ENCODE results near the gene ROR1. TPM values are rescaled to one million over a fixed set of nuclear protein-coding genes. Genes with fewer than 3 reads are reported as not detected.

Gene ROR1
- total RNA-seq, 2 experiments from 2014 or later, result not detected

DNA sequence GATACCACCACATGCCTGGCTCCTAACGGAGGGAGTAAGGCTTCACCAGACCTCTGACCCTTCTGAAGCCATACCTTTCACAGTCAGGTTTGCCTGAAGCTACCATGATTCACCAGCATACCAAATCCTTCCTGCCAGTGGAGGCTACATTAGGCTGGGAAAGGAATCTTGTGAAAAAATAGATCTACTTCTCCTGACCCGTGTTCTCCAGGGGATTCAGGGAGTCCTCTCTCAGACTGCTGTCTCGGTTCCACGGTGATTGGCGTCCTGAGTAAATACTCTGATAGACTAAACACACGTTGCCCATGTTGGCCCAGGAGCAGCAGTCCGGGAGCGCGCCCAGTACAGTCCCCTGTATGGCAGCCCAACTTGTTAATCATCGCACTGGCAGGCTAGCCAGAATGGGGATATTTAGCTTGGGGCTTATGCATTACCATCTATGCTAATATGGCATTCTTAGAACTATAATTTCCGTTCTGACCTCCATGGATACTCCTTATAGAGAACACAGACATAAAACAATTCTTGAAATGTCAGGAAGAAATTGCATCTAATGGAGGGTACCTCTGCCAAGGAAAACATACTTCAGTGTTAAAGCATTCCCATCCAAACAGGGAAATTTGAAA, 173.2 kb downstream of the ROR1 start:
- CTCF ChIA-PET, result no interaction called here
- POLR2A ChIA-PET, result no interaction called here
- ATAC-seq, result no peak

DNA sequence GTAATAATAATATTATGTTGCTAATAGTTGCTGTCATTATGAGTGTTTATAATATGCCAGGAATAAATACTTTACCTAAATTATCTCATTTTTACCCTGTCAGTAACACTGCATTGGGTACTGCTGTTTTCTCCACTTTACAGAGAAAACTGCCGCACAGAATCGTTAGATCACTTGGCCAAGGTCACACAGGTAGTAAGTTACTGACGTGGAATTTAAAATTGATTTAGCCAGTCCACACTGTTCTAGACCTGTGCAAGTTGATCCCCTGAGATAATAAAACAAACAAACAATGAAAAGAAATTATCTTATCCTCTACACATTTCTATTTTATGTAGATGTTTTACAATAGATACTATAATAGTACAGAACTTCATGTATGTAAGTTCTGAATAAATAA, 174.1 kb downstream of the ROR1 start:
- ChIA-PET CTCF (no interaction called here), POLR2A (no interaction called here)
- H3K27me3 Mint-ChIP-seq (ENCODE audit: low read depth), result peaks cover 7% of the 10 kb centered on the region
- no peak for ATAC-seq
- no peaks in the 10 kb centered on the region for H3K36me3 Mint-ChIP-seq (ENCODE audit: low read depth)
- no peaks in the 10 kb centered on the region for H3K9me3 Mint-ChIP-seq (ENCODE audit: insufficient read depth)
- H3K27ac Mint-ChIP-seq, result no peak overlapping the region
- no peak for DNase-seq
- no peak overlapping the region for H3K4me3 Mint-ChIP-seq
- no peaks in the 10 kb centered on the region for H3K4me1 Mint-ChIP-seq (ENCODE audit: low read depth)

More for the DNA sequence above, 173.2 kb downstream of the ROR1 start:
- no peaks in the 10 kb centered on the region for H3K4me1 Mint-ChIP-seq (ENCODE audit: low read depth)
- H3K36me3 Mint-ChIP-seq (ENCODE audit: low read depth), result no peaks in the 10 kb centered on the region
- no peak for DNase-seq
- no peaks in the 10 kb centered on the region for H3K9me3 Mint-ChIP-seq (ENCODE audit: insufficient read depth)
- H3K27me3 Mint-ChIP-seq (ENCODE audit: low read depth), result peaks cover 7% of the 10 kb centered on the region
- no peak overlapping the region for H3K27ac Mint-ChIP-seq
- H3K4me3 Mint-ChIP-seq, result no peak overlapping the region

GRCh38 chr1:63950023-63950422, 176.2 kb downstream of the ROR1 start:
- no peaks in the 10 kb centered on the region for H3K27me3 Mint-ChIP-seq (ENCODE audit: low read depth)
- CTCF ChIA-PET, result no interaction called here
- no peaks in the 10 kb centered on the region for H3K9me3 Mint-ChIP-seq (ENCODE audit: insufficient read depth)
- H3K4me1 Mint-ChIP-seq (ENCODE audit: low read depth), result no peaks in the 10 kb centered on the region
- DNase-seq, result no peak
- POLR2A ChIA-PET, result no interaction called here
- no peak for ATAC-seq
- H3K4me3 Mint-ChIP-seq, result no peak overlapping the region
- H3K27ac Mint-ChIP-seq, result no peak overlapping the region
- H3K36me3 Mint-ChIP-seq (ENCODE audit: low read depth), result no peaks in the 10 kb centered on the region

DNA sequence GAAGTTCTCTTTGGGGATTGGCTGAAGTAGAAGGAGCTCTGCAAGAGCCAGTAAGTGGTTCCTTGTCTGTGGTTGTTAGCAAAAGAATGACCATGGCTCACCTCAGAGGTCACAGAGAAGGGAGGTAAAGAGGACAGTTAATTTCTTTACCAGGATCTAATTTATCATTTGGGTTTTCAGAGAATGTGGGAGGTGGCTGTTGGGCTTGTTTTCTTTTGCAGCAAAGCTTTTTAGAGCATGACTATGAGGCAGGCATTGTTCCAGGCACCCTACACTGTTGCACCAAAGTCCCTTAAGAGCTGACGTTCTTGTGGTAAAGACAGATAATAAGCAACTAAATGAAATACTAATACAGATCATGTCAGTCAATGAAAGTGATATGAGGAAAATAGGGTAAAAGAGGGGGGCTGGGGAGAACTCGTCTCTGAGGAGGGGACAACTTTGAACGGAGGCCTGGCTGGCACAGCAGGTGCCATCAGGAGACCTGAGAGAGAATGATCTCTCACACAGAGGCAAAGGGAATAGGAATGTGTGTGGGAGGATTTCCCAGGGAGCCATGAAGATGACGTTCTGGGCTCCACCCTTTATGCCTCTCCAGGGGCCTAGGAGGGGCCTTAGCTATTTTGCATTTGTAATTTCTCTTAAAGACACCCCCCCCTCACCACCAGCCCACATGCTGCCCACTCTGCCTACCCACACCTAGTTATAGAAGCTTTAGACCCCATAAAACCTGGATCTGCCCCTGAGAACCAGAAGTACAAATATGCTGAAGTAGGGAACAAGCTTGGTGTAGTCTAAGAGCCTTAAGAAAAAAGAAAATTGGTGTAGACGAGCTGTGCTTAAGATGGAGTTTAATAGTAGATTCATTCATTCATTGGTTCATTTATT, 177.5 kb downstream of the ROR1 start:
- Mint-ChIP-seq H3K4me1 (ENCODE audit: low read depth) (no peaks in the 10 kb centered on the region), H3K36me3 (ENCODE audit: low read depth) (no peaks in the 10 kb centered on the region), H3K9me3 (ENCODE audit: insufficient read depth) (no peaks in the 10 kb centered on the region), H3K4me3 (no peak overlapping the region), H3K27ac (no peak overlapping the region), H3K27me3 (ENCODE audit: low read depth) (no peaks in the 10 kb centered on the region)
- ATAC-seq (no peak), DNase-seq (no peak)
- POLR2A ChIA-PET, result no interaction called here
- CTCF ChIA-PET, result no interaction called here

- Mint-ChIP-seq H3K27me3 (ENCODE audit: low read depth) (no peaks in the 10 kb centered on the region), H3K27ac (no peak overlapping the region), H3K4me1 (ENCODE audit: low read depth) (no peaks in the 10 kb centered on the region), H3K36me3 (ENCODE audit: low read depth) (no peaks in the 10 kb centered on the region), H3K9me3 (ENCODE audit: insufficient read depth) (no peaks in the 10 kb centered on the region), H3K4me3 (no peak overlapping the region)
- CTCF ChIA-PET, result no interaction called here
- POLR2A ChIA-PET, result no interaction called here
- ATAC-seq (no peak), DNase-seq (no peak)
Observed at GRCh38 chr1:63954187-63954586, 180.4 kb downstream of the ROR1 start.

- Mint-ChIP-seq H3K4me1 (ENCODE audit: low read depth) (no peaks in the 10 kb centered on the region), H3K4me3 (no peak overlapping the region), H3K27ac (no peak overlapping the region), H3K27me3 (ENCODE audit: low read depth) (no peaks in the 10 kb centered on the region), H3K36me3 (ENCODE audit: low read depth) (no peaks in the 10 kb centered on the region), H3K9me3 (ENCODE audit: insufficient read depth) (no peaks in the 10 kb centered on the region)
- ChIA-PET POLR2A (no interaction called here), CTCF (no interaction called here)
- no peak for DNase-seq
- ATAC-seq, result no peak
Observed at GRCh38 chr1:63955370-63956145, 181.7 kb downstream of the ROR1 start.

DNA sequence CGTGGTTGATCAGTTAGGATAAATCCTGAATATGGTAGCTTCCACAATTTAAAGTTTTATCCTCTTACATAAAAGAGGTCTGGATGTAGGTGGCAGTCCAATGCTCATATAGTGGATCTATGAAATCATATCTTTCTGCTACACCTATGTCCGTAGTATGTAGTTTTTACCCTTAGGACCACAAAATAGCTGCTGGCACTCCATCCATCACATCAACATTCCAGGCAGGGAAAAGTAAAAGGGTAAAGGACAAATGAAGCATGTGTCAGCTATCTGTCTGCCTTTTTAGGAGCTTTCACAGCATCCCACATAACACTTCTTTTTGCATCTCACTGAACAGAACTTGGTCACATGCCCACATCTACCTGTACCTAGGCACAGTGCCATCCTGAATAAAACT, 184.7 kb downstream of the ROR1 start:
- POLR2A ChIA-PET, result no interaction called here
- H3K27ac Mint-ChIP-seq, result no peak overlapping the region
- DNase-seq (no peak), ATAC-seq (no peak)
- CTCF ChIA-PET, result no interaction called here
- H3K27me3 Mint-ChIP-seq (ENCODE audit: low read depth), result no peaks in the 10 kb centered on the region
- no peaks in the 10 kb centered on the region for H3K36me3 Mint-ChIP-seq (ENCODE audit: low read depth)
- no peaks in the 10 kb centered on the region for H3K4me1 Mint-ChIP-seq (ENCODE audit: low read depth)
- no peaks in the 10 kb centered on the region for H3K9me3 Mint-ChIP-seq (ENCODE audit: insufficient read depth)
- no peak overlapping the region for H3K4me3 Mint-ChIP-seq

- CTCF ChIA-PET, result no interaction called here
- DNase-seq, result no peak
- Mint-ChIP-seq H3K4me3 (no peak overlapping the region), H3K36me3 (ENCODE audit: low read depth) (no peaks in the 10 kb centered on the region), H3K4me1 (ENCODE audit: low read depth) (no peaks in the 10 kb centered on the region), H3K27ac (no peak overlapping the region), H3K27me3 (ENCODE audit: low read depth) (no peaks in the 10 kb centered on the region), H3K9me3 (ENCODE audit: insufficient read depth) (no peaks in the 10 kb centered on the region)
- POLR2A ChIA-PET, result no interaction called here
- no peak for ATAC-seq
Observed at GRCh38 chr1:63960326-63960725, 186.5 kb downstream of the ROR1 start.

DNA sequence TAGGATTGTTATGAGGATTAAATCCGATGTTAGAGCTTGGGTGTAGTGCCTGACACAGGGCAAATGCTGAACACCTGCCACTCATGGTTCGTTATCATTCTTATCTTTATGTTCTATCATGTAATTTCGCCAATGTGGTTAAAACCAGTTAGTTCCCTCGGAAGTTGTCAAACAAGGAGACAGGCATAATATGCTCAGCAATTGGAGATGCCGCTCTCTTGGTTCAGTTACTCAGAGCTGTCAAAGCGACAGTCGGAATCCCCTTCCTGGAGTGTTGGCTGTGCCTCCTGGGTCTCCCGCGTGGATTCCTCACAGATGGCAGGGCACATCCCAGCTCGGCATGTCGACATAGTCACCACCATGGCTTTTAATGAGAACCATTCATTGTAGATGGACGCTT, 192.2 kb downstream of the ROR1 start:
- H3K4me1 Mint-ChIP-seq (ENCODE audit: low read depth), result no peaks in the 10 kb centered on the region
- H3K4me3 Mint-ChIP-seq, result no peak overlapping the region
- DNase-seq, result no peak
- ATAC-seq, result no peak
- CTCF ChIA-PET, result no interaction called here
- H3K27ac Mint-ChIP-seq, result no peak overlapping the region
- POLR2A ChIA-PET, result no interaction called here
- peaks cover 26% of the 10 kb centered on the region for H3K27me3 Mint-ChIP-seq (ENCODE audit: low read depth)
- H3K36me3 Mint-ChIP-seq (ENCODE audit: low read depth), result no peaks in the 10 kb centered on the region
- no peaks in the 10 kb centered on the region for H3K9me3 Mint-ChIP-seq (ENCODE audit: insufficient read depth)

DNA sequence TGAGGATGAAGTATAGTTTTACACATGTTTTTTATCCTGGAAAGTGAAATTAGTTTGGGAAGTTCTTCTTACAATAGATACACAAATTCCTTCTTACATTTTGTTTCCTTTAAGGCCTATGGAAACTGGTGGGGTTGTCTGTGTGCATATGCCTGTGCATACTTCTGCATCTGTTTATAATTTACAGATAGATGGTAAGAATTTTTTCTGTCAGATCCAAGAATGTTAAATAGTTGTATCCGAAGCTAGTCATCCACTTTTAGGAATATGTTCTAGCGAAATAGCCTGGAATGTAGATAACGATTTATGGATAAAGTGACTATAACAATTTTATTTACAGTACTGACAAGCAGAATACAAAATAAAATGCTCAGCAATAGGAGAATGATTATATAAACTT, 194.1 kb downstream of the ROR1 start:
- Mint-ChIP-seq H3K9me3 (ENCODE audit: insufficient read depth) (no peaks in the 10 kb centered on the region), H3K4me3 (no peak overlapping the region), H3K36me3 (ENCODE audit: low read depth) (no peaks in the 10 kb centered on the region), H3K27ac (no peak overlapping the region), H3K4me1 (ENCODE audit: low read depth) (no peaks in the 10 kb centered on the region), H3K27me3 (ENCODE audit: low read depth) (peaks cover 26% of the 10 kb centered on the region)
- ChIA-PET POLR2A (no interaction called here), CTCF (no interaction called here)
- ATAC-seq, result no peak
- no peak for DNase-seq

DNA sequence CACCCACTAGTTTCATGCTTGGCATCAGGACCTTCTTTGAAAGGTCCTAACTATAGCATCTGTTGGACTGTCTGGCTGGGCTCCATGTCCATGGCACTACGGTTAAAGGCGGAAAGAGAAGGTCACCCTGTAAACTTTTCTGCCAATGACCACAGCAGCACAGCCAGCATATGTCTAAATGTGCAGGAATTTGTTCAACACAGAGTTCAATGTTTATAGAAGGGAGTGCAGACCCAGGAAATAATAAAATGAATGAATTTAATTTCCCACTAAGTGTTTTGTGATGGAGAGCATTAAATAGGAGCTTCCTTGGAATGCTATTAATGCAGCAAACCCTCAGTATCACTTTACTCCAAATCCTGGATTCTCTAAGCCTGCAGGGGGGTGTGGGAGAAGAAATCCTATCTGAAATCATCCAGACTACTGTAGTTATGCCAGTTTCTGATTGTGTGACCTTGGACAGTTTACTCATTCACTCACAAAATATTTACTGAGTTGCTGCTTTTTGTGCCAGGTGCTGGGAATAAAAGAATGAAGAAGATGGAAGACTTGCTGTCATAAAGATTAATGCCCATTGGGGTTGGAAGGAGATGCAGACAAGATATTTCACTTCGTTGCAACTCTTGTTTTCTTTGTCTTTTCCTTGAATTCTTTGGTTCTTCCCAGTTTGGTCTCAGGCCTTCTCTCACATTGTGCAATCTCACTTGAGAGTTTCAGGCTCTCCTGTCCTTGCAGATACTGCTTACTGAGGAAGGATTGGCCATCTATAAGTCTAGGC, 195.0 kb downstream of the ROR1 start:
- H3K4me1 Mint-ChIP-seq (ENCODE audit: low read depth), result no peaks in the 10 kb centered on the region

GRCh38 chr1:63969441-63969901, 195.7 kb downstream of the ROR1 start:
- ATAC-seq, result no peak
- H3K4me3 Mint-ChIP-seq, result no peak overlapping the region
- POLR2A ChIA-PET, result no interaction called here

More for the DNA sequence above, 195.0 kb downstream of the ROR1 start:
- no peak for ATAC-seq
- DNase-seq, result no peak
- Mint-ChIP-seq H3K27me3 (ENCODE audit: low read depth) (peaks cover 26% of the 10 kb centered on the region), H3K36me3 (ENCODE audit: low read depth) (no peaks in the 10 kb centered on the region), H3K4me3 (no peak overlapping the region), H3K27ac (no peak overlapping the region), H3K9me3 (ENCODE audit: insufficient read depth) (no peaks in the 10 kb centered on the region)
- ChIA-PET CTCF (no interaction called here), POLR2A (no interaction called here)

More at GRCh38 chr1:63969441-63969901, 195.7 kb downstream of the ROR1 start:
- H3K9me3 Mint-ChIP-seq (ENCODE audit: insufficient read depth), result no peaks in the 10 kb centered on the region
- no peak for DNase-seq
- H3K27me3 Mint-ChIP-seq (ENCODE audit: low read depth), result peaks cover 26% of the 10 kb centered on the region
- H3K36me3 Mint-ChIP-seq (ENCODE audit: low read depth), result no peaks in the 10 kb centered on the region
- CTCF ChIA-PET, result no interaction called here
- no peaks in the 10 kb centered on the region for H3K4me1 Mint-ChIP-seq (ENCODE audit: low read depth)
- H3K27ac Mint-ChIP-seq, result no peak overlapping the region

Data from activated CD8-positive, alpha-beta T cell treated with anti-CD3 and anti-CD28 coated beads, Interleukin-2, amount 10 ng/mL, durations not matched to agents 7 days and 5 days (primary cell).